ENCODE data around the gene CDC5L. TPM values are rescaled to one million over a fixed set of nuclear protein-coding genes. Genes with fewer than 3 reads are reported as not detected.

The CDC5L gene
- polyA plus RNA-seq, 1 of the 3 experiments (the other 2 are of a cell fraction) = 6.0 TPM

GRCh38 chr6:44451803-44452695 lies 64.5 kb downstream of the CDC5L start:
- Histone ChIP-seq H3K79me2 (ENCODE audit: insufficient read depth) (no peaks in the 10 kb centered on the region), H3F3A (replicated peaks; ENCODE audit: insufficient read depth) (peaks cover 19% of the 10 kb centered on the region), H3K4me2 (0 out of 2 replicates have a peak overlapping the region, but pooled peaks have one; percentile 4), H3K9me2 (no peaks in the 10 kb centered on the region), H3K4me3 (ENCODE audit: low read depth in 2 of 2, low read length in 1 of 2) (no peak overlapping the region), H3K4me1 (ENCODE audit: control insufficient read depth in 1 of 2, insufficient read depth in 2 of 2, low read depth in 1 of 2, low read length in 1 of 2) (peaks cover 4 to 6% of the 10 kb centered on the region in 2 experiments; a peak in 3 of 4 replicates), H3K9me3 (no peaks in the 10 kb centered on the region), H4K20me1 (ENCODE audit: insufficient read depth) (no peaks in the 10 kb centered on the region), H3K36me3 (replicated peaks in 1 of 2; ENCODE audit: control insufficient read depth in 1 of 2, insufficient read depth in 2 of 2, low read length in 1 of 2) (peaks cover 21 to 37% of the 10 kb centered on the region in 2 experiments), H3K9ac (peak overlapping the region; percentile 15; the same call in 1 of the 2 replicates), H3K27ac (ENCODE audit: low read depth in 2 of 2, low read length in 1 of 2) (peak overlapping the region in 1 of 2 experiments; percentile 56; a peak in 2 of 4 replicates), H2AFZ (ENCODE audit: low read depth) (no peak overlapping the region), H3K27me3 (ENCODE audit: insufficient read depth) (no peaks in the 10 kb centered on the region)
- CTCF ChIA-PET = interaction anchor here (1.8 to 16.7 kb wide), 2 partner anchors 20 to 21 kb away, joined by 9 to 222 read pairs; no protein-coding TSS in a partner anchor
- DNase-seq = no peak
- TF ChIP-seq RFX5 (IDR thresholded peaks at IDR 0.05; ENCODE audit: low read length) = no peak
- TF ChIP-seq, protein P1, sequence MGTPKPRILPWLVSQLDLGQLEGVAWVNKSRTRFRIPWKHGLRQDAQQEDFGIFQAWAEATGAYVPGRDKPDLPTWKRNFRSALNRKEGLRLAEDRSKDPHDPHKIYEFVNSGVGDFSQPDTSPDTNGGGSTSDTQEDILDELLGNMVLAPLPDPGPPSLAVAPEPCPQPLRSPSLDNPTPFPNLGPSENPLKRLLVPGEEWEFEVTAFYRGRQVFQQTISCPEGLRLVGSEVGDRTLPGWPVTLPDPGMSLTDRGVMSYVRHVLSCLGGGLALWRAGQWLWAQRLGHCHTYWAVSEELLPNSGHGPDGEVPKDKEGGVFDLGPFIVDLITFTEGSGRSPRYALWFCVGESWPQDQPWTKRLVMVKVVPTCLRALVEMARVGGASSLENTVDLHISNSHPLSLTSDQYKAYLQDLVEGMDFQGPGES (IDR thresholded peaks at IDR 0.05; ENCODE audit: low read depth, low read length) = no peak
- no peak for TF ChIP-seq MXI1 (IDR thresholded peaks at IDR 0.05; ENCODE audit: low read depth, low read length)
- TF ChIP-seq JUND (IDR thresholded peaks at IDR 0.05) = no peak
- no peak for TF ChIP-seq TEAD4 (IDR thresholded peaks at IDR 0.05; ENCODE audit: borderline replicate concordance, insufficient read depth)
- no peak for TF ChIP-seq TAF1 (IDR thresholded peaks at IDR 0.05; ENCODE audit: borderline replicate concordance, low read depth, low read length)
- TF ChIP-seq CHD2 (IDR thresholded peaks at IDR 0.05; ENCODE audit: low read length, partially characterized antibody) = no peak
- TF ChIP-seq MEF2A (IDR thresholded peaks at IDR 0.05; ENCODE audit: borderline replicate concordance, low read depth) = no peak
- no peak for TF ChIP-seq FOXM1 (IDR thresholded peaks at IDR 0.05; ENCODE audit: low read depth)
- TF ChIP-seq YY1 (IDR thresholded peaks at IDR 0.05; ENCODE audit: low read depth) = no peak
- no peak for TF ChIP-seq REST (IDR thresholded peaks at IDR 0.05; ENCODE audit: low read depth, low read length)
- TF ChIP-seq FOSL2 (IDR thresholded peaks at IDR 0.05; ENCODE audit: borderline replicate concordance, low read depth) = no peak
- no peak for TF ChIP-seq RCOR1 (IDR thresholded peaks at IDR 0.05; ENCODE audit: low read length)
- no peak for TF ChIP-seq POLR2AphosphoS5 (IDR thresholded peaks at IDR 0.05; ENCODE audit: low read depth, low read length)
- TF ChIP-seq FOXJ3 (CRISPR knock-in tag; IDR thresholded peaks at IDR 0.05) = no peak
- TF ChIP-seq GABPA (IDR thresholded peaks at IDR 0.05; ENCODE audit: low read depth) = no peak
- TF ChIP-seq NFIC (IDR thresholded peaks at IDR 0.05; ENCODE audit: borderline replicate concordance) = no peak
- no peak for TF ChIP-seq TCF12 (IDR thresholded peaks at IDR 0.05)
- TF ChIP-seq RXRA (IDR thresholded peaks at IDR 0.05; ENCODE audit: borderline replicate concordance, low read depth) = no peak
- TF ChIP-seq RAD21 (IDR thresholded peaks at IDR 0.05; ENCODE audit: low read length) = no peak
- WGBS (ENCODE audit: low lambda C conversion rate) = 95% methylated on average over 11 of the region's 11 CpGs
- POLR2A ChIA-PET = no interaction called here

Data from SK-N-SH (cell line).